SK-N-SH (cell line): ENCODE data around the gene CISTR.

ENCODE experiments used
- EZH2phosphoT487 ChIP-seq: fragments of 200-600 bp; sonication (generic); IDR thresholded peaks from 2 replicates; pipeline ENCODE4 v1.6.1; 2017; ENCODE audit warnings: low read depth, mixed run types, mild to moderate bottlenecking, antibody characterized with exemption, moderate library complexity, borderline replicate concordance
- POLR2AphosphoS5 ChIP-seq: IDR thresholded peaks from 2 replicates; pipeline ENCODE4 v1.6.1; 2012; ENCODE audit warnings: low read depth, low read length
- RCOR1 ChIP-seq: fragments of 150-350 bp; IDR thresholded peaks from 2 replicates; pipeline ENCODE4 v1.6.1; 2017; ENCODE audit warnings: antibody characterized with exemption, low read length
- TF ChIP-seq, protein P1 (sequence below): fragments of 200-600 bp; sonication (generic); IDR thresholded peaks from 2 replicates; pipeline ENCODE4 v1.6.1; 2017; ENCODE audit warnings: antibody characterized with exemption, mild to moderate bottlenecking, moderate library complexity
- TF ChIP-seq, protein P2 (sequence below): IDR thresholded peaks from 2 replicates; pipeline ENCODE4 v1.6.1; 2012; ENCODE audit warnings: mild to moderate bottlenecking, low read depth, low read length, moderate library complexity

GRCh38 chr12:53733807-53734200 is 18.0 kb downstream of the CISTR start:
- TF ChIP-seq EZH2phosphoT487 (no peak), POLR2AphosphoS5 (no peak), RCOR1 (no peak)
- TF ChIP-seq, protein P1, sequence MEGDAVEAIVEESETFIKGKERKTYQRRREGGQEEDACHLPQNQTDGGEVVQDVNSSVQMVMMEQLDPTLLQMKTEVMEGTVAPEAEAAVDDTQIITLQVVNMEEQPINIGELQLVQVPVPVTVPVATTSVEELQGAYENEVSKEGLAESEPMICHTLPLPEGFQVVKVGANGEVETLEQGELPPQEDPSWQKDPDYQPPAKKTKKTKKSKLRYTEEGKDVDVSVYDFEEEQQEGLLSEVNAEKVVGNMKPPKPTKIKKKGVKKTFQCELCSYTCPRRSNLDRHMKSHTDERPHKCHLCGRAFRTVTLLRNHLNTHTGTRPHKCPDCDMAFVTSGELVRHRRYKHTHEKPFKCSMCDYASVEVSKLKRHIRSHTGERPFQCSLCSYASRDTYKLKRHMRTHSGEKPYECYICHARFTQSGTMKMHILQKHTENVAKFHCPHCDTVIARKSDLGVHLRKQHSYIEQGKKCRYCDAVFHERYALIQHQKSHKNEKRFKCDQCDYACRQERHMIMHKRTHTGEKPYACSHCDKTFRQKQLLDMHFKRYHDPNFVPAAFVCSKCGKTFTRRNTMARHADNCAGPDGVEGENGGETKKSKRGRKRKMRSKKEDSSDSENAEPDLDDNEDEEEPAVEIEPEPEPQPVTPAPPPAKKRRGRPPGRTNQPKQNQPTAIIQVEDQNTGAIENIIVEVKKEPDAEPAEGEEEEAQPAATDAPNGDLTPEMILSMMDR: no peak
- TF ChIP-seq, protein P2, sequence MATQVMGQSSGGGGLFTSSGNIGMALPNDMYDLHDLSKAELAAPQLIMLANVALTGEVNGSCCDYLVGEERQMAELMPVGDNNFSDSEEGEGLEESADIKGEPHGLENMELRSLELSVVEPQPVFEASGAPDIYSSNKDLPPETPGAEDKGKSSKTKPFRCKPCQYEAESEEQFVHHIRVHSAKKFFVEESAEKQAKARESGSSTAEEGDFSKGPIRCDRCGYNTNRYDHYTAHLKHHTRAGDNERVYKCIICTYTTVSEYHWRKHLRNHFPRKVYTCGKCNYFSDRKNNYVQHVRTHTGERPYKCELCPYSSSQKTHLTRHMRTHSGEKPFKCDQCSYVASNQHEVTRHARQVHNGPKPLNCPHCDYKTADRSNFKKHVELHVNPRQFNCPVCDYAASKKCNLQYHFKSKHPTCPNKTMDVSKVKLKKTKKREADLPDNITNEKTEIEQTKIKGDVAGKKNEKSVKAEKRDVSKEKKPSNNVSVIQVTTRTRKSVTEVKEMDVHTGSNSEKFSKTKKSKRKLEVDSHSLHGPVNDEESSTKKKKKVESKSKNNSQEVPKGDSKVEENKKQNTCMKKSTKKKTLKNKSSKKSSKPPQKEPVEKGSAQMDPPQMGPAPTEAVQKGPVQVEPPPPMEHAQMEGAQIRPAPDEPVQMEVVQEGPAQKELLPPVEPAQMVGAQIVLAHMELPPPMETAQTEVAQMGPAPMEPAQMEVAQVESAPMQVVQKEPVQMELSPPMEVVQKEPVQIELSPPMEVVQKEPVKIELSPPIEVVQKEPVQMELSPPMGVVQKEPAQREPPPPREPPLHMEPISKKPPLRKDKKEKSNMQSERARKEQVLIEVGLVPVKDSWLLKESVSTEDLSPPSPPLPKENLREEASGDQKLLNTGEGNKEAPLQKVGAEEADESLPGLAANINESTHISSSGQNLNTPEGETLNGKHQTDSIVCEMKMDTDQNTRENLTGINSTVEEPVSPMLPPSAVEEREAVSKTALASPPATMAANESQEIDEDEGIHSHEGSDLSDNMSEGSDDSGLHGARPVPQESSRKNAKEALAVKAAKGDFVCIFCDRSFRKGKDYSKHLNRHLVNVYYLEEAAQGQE: no peak
